Upper lobe of right lung (tissue), 1 donor: ENCODE data around the gene ARSI. TPM values are rescaled to one million over a fixed set of nuclear protein-coding genes. Genes with fewer than 3 reads are reported as not detected.

Experiments
- ATAC-seq: fragments of 200-7000 bp; cut with Tn5 transposase; one replicate; pipeline ENCODE4 v1.9.1; 2020; ENCODE audit warnings: mild to moderate bottlenecking, moderate library complexity
- DNase-seq: peaks from one replicate; pipeline ENCODE4 v3.0.0-alpha.2; 2020
- H3K27ac ChIP-seq: fragments of 200-600 bp; one replicate; pipeline ENCODE4 v1.8.0; 2022
- H3K27me3 ChIP-seq: fragments of 200-600 bp; one replicate; pipeline ENCODE4 v1.8.0; 2022; ENCODE audit warnings: mild to moderate bottlenecking
- H3K36me3 ChIP-seq: fragments of 200-600 bp; one replicate; pipeline ENCODE4 v1.8.0; 2022
- H3K4me1 ChIP-seq: fragments of 200-600 bp; one replicate; pipeline ENCODE4 v1.8.0; 2022
- H3K4me3 ChIP-seq: fragments of 200-600 bp; one replicate; pipeline ENCODE4 v1.8.0; 2022; ENCODE audit warnings: mild to moderate bottlenecking
- H3K9me3 ChIP-seq: fragments of 200-600 bp; one replicate; pipeline ENCODE4 v1.8.0; 2022
- intact Hi-C: fragments of 100-400 bp; cut with DNase I; formaldehyde crosslinking; loops from one replicate; pipeline ENCODE4 v1.11.0; 2022
- total RNA-seq: library from RNA; stranded (reverse); fragmentation: NEBNext Ultra II Directional; extraction: Animal tissue kit (Norgen Biotek cat#: 25700); gene quantifications from one replicate; pipeline ENCODE4 v1.2.1, GENCODE V29; 2021
- TF ChIP-seq, protein P1 (sequence below): fragments of 200-600 bp; IDR thresholded peaks from one replicate; pipeline ENCODE4 v1.8.0; 2022; ENCODE audit warnings: antibody characterized with exemption
- donor health status: DM: no; HTN: yes; CAD: no; lungs with severe emphysema.

Gene ARSI
- total RNA-seq, 1 donor from 2014 or later, result 4.0 TPM

DNA sequence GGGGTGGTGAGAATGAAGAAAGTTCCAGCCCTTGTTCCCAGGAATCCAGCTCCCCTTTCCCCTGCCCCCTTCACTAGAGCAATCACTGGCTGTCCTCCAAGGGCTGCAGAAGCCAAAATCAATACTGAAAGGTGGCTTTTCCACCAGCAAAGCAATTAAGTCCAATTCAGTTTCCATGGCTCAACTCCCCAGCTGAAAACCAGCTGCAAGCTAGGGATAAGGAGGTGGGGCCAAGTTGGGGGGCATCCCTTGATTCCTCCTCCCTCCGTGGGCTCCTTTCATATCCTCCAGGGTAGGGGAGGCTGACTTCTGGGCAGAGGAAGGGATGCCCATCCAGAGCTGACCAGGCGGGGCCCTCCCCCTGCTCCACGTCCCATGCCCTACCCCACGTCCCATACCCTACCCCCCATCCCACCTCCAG is 35.8 kb downstream of the ARSI start:
- intact Hi-C loops, result no loop called here
- no peak for DNase-seq

DNA sequence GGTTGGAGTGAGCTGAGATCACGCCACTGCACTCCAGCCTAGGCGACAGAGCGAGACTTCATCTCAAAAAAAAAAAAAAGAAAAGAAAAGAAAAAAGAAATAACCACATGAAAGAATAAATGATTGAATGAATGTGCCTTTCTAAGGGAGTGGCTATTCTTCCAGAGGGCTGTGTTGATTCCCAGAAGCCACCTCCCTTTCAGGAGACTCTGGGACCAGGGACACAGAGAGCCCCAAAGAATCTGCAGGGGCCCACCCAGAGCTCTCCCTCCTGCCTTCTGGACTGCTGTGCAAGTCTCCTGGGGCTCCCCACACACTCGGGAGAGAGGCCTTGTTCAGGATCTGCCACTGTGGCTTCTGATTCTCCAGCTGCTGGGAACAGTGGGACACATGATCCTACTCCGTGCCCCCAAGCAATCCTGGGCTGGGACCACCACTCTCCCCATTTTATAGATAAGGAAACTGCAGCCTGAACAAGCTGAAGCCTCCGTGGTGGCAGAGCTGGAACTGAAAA is 36.8 kb downstream of the ARSI start:
- DNase-seq, result no peak
- TF ChIP-seq, protein P1, sequence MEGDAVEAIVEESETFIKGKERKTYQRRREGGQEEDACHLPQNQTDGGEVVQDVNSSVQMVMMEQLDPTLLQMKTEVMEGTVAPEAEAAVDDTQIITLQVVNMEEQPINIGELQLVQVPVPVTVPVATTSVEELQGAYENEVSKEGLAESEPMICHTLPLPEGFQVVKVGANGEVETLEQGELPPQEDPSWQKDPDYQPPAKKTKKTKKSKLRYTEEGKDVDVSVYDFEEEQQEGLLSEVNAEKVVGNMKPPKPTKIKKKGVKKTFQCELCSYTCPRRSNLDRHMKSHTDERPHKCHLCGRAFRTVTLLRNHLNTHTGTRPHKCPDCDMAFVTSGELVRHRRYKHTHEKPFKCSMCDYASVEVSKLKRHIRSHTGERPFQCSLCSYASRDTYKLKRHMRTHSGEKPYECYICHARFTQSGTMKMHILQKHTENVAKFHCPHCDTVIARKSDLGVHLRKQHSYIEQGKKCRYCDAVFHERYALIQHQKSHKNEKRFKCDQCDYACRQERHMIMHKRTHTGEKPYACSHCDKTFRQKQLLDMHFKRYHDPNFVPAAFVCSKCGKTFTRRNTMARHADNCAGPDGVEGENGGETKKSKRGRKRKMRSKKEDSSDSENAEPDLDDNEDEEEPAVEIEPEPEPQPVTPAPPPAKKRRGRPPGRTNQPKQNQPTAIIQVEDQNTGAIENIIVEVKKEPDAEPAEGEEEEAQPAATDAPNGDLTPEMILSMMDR, result no peak
- ATAC-seq, result no peak
- intact Hi-C loops, result no loop called here
- no peak overlapping the region for H3K4me3 ChIP-seq
- no peaks in the 10 kb centered on the region for H3K9me3 ChIP-seq
- no peaks in the 10 kb centered on the region for H3K4me1 ChIP-seq
- H3K27ac ChIP-seq, result no peak overlapping the region
- no peaks in the 10 kb centered on the region for H3K27me3 ChIP-seq
- no peaks in the 10 kb centered on the region for H3K36me3 ChIP-seq

More for the DNA sequence above, 35.8 kb downstream of the ARSI start:
- Histone ChIP-seq H3K27me3 (no peaks in the 10 kb centered on the region), H3K27ac (no peak overlapping the region), H3K4me1 (no peaks in the 10 kb centered on the region), H3K36me3 (no peaks in the 10 kb centered on the region), H3K4me3 (no peak overlapping the region), H3K9me3 (no peaks in the 10 kb centered on the region)
- no peak for ATAC-seq
- TF ChIP-seq, protein P1, result no peak

DNA sequence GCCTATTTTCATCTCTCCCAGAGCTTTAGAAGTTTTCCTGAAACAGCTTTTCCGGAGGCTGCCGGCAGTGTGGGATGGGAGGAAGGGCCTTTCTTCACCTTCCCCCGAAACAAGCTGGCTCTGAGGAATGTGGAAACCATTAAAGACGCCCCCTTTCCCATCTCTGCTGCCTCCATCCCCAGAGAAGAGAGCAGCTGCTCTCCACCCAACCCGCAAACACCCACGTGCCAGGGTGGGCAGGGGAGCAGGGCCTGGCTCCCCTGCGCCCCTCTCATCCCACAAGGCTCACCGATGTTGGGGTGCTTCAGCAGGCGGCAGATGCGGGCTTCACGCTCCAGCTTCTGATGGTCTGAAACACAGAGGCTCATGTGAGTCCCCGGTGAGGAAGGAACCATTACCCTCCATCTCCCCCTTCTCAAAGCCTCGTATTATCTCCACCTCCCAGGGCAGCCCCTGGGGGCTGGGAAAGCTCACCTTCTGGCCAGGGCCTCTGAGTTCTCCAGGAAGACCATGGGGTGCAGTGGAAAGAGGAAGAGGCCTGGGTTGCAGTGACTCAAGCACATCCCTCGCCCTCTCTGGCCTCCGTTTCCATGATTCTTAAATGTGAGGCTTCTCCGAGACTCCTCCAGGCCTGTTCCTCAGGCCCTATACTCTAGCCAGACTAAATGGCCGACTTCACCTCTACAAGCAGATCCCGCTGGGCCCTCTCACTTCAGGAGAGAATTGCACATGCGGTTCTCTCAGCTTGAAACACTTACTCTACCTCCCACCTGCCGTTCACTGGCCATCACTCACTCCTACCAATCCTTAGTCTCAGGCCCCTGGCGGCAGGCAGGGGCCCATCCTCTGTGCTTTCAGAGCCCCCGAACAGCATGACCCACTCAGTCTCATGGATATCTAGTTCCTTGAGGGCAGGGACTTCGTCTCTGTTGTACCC is 37.8 kb downstream of the ARSI start:
- Histone ChIP-seq H3K27me3 (no peaks in the 10 kb centered on the region), H3K4me3 (no peak overlapping the region), H3K9me3 (no peaks in the 10 kb centered on the region), H3K4me1 (no peaks in the 10 kb centered on the region), H3K36me3 (no peaks in the 10 kb centered on the region), H3K27ac (no peak overlapping the region)
- ATAC-seq (no peak), DNase-seq (no peak)
- TF ChIP-seq, protein P1, result no peak
- intact Hi-C loops, result no loop called here

DNA sequence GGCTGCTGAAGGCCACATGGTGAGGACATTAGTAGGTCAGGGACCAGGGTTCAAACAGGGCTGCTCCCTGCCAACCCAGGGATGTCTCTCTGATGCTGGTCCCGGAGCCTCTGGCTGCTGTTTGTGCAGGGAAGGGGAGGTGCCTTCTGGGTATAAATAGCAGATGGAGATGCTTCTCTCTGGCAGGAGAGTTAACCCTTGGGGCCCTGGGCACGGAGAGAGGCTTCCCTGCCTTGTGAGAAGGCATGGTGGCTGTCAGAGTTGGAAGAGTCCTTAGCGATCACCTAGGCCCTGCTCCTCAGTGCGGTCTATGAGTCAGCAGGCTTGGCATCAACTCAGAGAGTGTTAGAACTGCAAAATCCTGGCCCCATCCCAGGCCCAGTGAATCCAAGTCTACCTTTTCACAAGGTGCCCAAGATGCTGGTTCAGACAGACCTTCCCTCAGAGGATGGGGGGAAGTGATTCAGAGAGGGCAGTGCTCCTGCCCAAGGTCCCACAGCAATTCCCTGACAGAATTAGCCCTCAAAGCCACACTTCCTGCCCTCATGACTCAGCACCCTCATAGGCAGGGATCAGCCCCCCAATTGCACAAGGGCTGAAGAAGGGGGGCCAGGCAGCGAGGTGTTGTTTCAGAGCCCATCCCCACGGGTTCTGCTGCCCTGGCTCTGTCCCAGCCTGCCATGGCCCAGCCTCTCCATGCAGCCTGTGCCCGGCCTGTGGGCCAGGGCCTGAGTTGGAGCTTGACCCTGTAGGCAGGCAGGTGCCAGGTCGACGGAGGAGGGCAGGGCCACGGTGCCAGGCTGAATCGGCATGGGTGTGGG is 38.7 kb downstream of the ARSI start:
- no peaks in the 10 kb centered on the region for H3K27me3 ChIP-seq
- peak; percentile 59 for ATAC-seq
- H3K4me1 ChIP-seq, result no peaks in the 10 kb centered on the region
- intact Hi-C loops, result no loop called here
- H3K4me3 ChIP-seq, result no peak overlapping the region
- H3K27ac ChIP-seq, result no peak overlapping the region
- DNase-seq, result no peak
- no peaks in the 10 kb centered on the region for H3K9me3 ChIP-seq
- TF ChIP-seq, protein P1, result no peak
- no peaks in the 10 kb centered on the region for H3K36me3 ChIP-seq

DNA sequence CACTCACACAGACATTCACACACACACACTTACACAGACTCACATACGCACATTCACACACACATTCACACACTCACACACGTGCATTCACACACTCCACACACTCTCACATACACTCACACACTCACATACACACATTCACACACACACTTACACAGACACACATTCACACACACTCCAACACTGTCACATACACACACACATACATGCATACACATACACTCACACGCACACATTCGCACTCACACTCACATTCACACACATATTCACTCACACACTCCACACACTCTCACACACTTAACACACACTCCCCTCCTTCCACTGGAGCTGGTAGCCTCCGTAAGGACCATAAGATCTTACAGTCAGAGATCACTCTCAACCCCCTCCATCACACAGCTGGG is 39.3 kb downstream of the ARSI start:
- no peak overlapping the region for H3K27ac ChIP-seq
- no peaks in the 10 kb centered on the region for H3K27me3 ChIP-seq
- ATAC-seq (peak; percentile 5), DNase-seq (no peak)
- no peak overlapping the region for H3K4me3 ChIP-seq
- TF ChIP-seq, protein P1, result no peak
- no peaks in the 10 kb centered on the region for H3K4me1 ChIP-seq
- no peaks in the 10 kb centered on the region for H3K9me3 ChIP-seq
- no peaks in the 10 kb centered on the region for H3K36me3 ChIP-seq
- intact Hi-C loops, result no loop called here
